ENCODE measurements around the gene IFI35.
A peak's percentile ranks its signal among the peaks of the same experiment; 100 is the strongest.

The IFI35 gene

DNA sequence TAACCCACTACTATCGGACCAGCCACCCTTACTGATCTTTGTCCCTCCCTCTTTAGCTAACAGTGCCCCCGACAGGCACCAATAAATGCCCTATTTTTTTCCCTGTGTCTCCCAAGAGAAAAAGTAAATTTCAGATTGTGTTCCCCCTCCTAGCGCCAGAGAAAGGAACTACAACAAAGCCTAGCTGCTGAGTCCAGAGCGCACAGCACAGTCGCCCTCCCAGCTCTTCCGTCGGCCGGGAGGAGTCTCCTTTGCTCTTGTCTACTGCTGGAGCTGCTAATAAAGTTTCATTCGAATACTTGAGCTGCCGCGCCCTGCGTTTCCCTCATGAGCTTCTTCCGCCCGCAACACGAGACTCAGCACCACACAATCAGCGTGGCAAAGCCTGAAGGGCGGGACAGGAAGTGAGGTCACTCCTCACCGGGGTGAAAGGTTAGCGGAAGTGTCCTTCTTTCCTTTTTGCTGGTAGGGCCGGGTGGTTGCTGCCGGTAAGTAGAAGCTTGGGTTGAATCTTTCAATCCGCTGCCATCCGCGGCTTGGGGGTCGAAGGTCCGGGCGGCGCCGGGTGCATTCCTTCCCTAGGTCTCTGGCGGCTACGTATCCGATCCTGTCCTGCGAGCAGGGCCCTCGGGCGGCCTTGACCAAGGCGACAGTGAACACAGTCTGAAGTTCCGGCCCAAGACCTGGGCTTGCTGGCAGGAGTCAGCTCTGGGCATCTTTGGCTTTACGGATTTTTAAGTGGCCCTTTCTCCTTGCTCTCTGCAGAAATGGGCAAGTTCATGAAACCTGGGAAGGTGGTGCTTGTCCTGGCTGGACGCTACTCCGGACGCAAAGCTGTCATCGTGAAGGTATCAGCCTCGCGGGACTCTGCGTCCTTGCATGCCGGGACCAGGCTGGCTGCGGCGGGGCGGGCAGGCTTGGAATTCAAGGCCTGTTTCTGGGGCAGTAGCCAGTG lies 8.3 kb upstream of the IFI35 start, which contains the start of gene RPL27 (continued):
- TF ChIP-seq, protein P1, sequence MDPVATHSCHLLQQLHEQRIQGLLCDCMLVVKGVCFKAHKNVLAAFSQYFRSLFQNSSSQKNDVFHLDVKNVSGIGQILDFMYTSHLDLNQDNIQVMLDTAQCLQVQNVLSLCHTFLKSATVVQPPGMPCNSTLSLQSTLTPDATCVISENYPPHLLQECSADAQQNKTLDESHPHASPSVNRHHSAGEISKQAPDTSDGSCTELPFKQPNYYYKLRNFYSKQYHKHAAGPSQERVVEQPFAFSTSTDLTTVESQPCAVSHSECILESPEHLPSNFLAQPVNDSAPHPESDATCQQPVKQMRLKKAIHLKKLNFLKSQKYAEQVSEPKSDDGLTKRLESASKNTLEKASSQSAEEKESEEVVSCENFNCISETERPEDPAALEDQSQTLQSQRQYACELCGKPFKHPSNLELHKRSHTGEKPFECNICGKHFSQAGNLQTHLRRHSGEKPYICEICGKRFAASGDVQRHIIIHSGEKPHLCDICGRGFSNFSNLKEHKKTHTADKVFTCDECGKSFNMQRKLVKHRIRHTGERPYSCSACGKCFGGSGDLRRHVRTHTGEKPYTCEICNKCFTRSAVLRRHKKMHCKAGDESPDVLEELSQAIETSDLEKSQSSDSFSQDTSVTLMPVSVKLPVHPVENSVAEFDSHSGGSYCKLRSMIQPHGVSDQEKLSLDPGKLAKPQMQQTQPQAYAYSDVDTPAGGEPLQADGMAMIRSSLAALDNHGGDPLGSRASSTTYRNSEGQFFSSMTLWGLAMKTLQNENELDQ (tag by site-specific recombination; IDR thresholded peaks at IDR 0.05; ENCODE audit: low read depth): no peak
- TF ChIP-seq OVOL3 (tag by site-specific recombination; IDR thresholded peaks at IDR 0.05): peak; percentile 39; the same call in 1 of the 2 replicates
- no peak for TF ChIP-seq ZNF707 (tag by site-specific recombination; IDR thresholded peaks at IDR 0.05)
- TF ChIP-seq, protein P2, sequence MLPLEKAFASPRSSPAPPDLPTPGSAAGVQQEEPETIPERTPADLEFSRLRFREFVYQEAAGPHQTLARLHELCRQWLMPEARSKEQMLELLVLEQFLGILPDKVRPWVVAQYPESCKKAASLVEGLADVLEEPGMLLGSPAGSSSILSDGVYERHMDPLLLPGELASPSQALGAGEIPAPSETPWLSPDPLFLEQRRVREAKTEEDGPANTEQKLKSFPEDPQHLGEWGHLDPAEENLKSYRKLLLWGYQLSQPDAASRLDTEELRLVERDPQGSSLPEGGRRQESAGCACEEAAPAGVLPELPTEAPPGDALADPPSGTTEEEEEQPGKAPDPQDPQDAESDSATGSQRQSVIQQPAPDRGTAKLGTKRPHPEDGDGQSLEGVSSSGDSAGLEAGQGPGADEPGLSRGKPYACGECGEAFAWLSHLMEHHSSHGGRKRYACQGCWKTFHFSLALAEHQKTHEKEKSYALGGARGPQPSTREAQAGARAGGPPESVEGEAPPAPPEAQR (tag by site-specific recombination; IDR thresholded peaks at IDR 0.05): 0 out of 2 replicates have a peak, but pooled peaks have one; percentile 48
- peak; percentile 87 for TF ChIP-seq PRDM6 (tag by site-specific recombination; IDR thresholded peaks at IDR 0.05)
- TF ChIP-seq ZNF600 (tag by site-specific recombination; IDR thresholded peaks at IDR 0.05): peak; percentile 96
- no peak for TF ChIP-seq ZNF280D (tag by site-specific recombination; IDR thresholded peaks at IDR 0.05)
- TF ChIP-seq ZNF211 (tag by site-specific recombination; IDR thresholded peaks at IDR 0.05; ENCODE audit: low read depth): no peak
- TF ChIP-seq, protein P3, sequence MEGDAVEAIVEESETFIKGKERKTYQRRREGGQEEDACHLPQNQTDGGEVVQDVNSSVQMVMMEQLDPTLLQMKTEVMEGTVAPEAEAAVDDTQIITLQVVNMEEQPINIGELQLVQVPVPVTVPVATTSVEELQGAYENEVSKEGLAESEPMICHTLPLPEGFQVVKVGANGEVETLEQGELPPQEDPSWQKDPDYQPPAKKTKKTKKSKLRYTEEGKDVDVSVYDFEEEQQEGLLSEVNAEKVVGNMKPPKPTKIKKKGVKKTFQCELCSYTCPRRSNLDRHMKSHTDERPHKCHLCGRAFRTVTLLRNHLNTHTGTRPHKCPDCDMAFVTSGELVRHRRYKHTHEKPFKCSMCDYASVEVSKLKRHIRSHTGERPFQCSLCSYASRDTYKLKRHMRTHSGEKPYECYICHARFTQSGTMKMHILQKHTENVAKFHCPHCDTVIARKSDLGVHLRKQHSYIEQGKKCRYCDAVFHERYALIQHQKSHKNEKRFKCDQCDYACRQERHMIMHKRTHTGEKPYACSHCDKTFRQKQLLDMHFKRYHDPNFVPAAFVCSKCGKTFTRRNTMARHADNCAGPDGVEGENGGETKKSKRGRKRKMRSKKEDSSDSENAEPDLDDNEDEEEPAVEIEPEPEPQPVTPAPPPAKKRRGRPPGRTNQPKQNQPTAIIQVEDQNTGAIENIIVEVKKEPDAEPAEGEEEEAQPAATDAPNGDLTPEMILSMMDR (tag by site-specific recombination; IDR thresholded peaks at IDR 0.05): peak; percentile 94
- TF ChIP-seq ZNF433 (tag by site-specific recombination; IDR thresholded peaks at IDR 0.05; ENCODE audit: low read depth): no peak
- peak; percentile 40 for TF ChIP-seq FEZF1 (tag by site-specific recombination; IDR thresholded peaks at IDR 0.05)
- TF ChIP-seq ZNF548 (tag by site-specific recombination; IDR thresholded peaks at IDR 0.05): no peak
- no peak for TF ChIP-seq ZSCAN16 (tag by site-specific recombination; IDR thresholded peaks at IDR 0.05)
- peak; percentile 93 for TF ChIP-seq ZSCAN23 (tag by site-specific recombination; IDR thresholded peaks at IDR 0.05)
- TF ChIP-seq ZEB2 (tag by site-specific recombination; IDR thresholded peaks at IDR 0.05): peak; percentile 96
- TF ChIP-seq BCL11B (tag by site-specific recombination; IDR thresholded peaks at IDR 0.05; ENCODE audit: low read depth): 0 out of 2 replicates have a peak, but pooled peaks have one; percentile 37
- TF ChIP-seq SETDB1 (IDR thresholded peaks at IDR 0.05; ENCODE audit: insufficient read length, low read length): no peak
- TF ChIP-seq ZNF416 (tag by site-specific recombination; IDR thresholded peaks at IDR 0.05): no peak
- TF ChIP-seq ZFP41 (tag by site-specific recombination; IDR thresholded peaks at IDR 0.05; ENCODE audit: borderline replicate concordance): no peak
- no peak for TF ChIP-seq ZNF658 (tag by site-specific recombination; IDR thresholded peaks at IDR 0.05)
- no peak for TF ChIP-seq ZNF221 (tag by site-specific recombination; IDR thresholded peaks at IDR 0.05; ENCODE audit: borderline replicate concordance)
- peak; percentile 59 for TF ChIP-seq OSR2 (tag by site-specific recombination; IDR thresholded peaks at IDR 0.05)
- TF ChIP-seq ZNF184 (tag by site-specific recombination; IDR thresholded peaks at IDR 0.05): peak; percentile 80
- no peak for TF ChIP-seq ZNF830 (tag by site-specific recombination; IDR thresholded peaks at IDR 0.05; ENCODE audit: low read depth)
- TF ChIP-seq, protein P4, sequence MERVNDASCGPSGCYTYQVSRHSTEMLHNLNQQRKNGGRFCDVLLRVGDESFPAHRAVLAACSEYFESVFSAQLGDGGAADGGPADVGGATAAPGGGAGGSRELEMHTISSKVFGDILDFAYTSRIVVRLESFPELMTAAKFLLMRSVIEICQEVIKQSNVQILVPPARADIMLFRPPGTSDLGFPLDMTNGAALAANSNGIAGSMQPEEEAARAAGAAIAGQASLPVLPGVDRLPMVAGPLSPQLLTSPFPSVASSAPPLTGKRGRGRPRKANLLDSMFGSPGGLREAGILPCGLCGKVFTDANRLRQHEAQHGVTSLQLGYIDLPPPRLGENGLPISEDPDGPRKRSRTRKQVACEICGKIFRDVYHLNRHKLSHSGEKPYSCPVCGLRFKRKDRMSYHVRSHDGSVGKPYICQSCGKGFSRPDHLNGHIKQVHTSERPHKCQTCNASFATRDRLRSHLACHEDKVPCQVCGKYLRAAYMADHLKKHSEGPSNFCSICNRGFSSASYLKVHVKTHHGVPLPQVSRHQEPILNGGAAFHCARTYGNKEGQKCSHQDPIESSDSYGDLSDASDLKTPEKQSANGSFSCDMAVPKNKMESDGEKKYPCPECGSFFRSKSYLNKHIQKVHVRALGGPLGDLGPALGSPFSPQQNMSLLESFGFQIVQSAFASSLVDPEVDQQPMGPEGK (tag by site-specific recombination; IDR thresholded peaks at IDR 0.05): no peak; the same call in none of the 2 replicates
- no peak for TF ChIP-seq ZNF514 (tag by site-specific recombination; IDR thresholded peaks at IDR 0.05)
- TF ChIP-seq ZNF366 (tag by site-specific recombination; conservative IDR thresholded peaks at IDR 0.05): peak; percentile 93

All from HEK293 (cell line).